Smooth muscle cell (in vitro differentiated cells): ENCODE data around the gene ARL14EPL. TPM values are rescaled to one million over a fixed set of nuclear protein-coding genes. Genes with fewer than 3 reads are reported as not detected.

ENCODE experiments used
- DNase-seq: peaks from one replicate; lab custom pipeline; 2025; ENCODE audit not compliant: unreplicated experiment; lab: John Stamatoyannopoulos, UW
- H2AFZ ChIP-seq: fragments of 200-600 bp; sonication (generic); 2 replicates; pipeline ENCODE4 v1.6.0; 2016; ENCODE audit warnings: antibody characterized with exemption, low read depth, mild to moderate bottlenecking
- H3F3A ChIP-seq: fragments of 200-600 bp; sonication (generic); 2 replicates; pipeline ENCODE4 v1.6.0; 2017; ENCODE audit warnings: antibody characterized with exemption, low read depth
- H3K27ac ChIP-seq: fragments of 200-600 bp; sonication (generic); 2 replicates; pipeline ENCODE4 v1.5.1; 2016; ENCODE audit warnings: low read depth, mild to moderate bottlenecking
- H3K27me3 ChIP-seq: fragments of 200-600 bp; sonication (generic); 2 replicates; pipeline ENCODE4 v1.6.1; 2016; ENCODE audit warnings: low read depth, mild to moderate bottlenecking
- H3K36me3 ChIP-seq: fragments of 200-600 bp; sonication (generic); 2 replicates; pipeline ENCODE4 v1.5.1; 2016; ENCODE audit warnings: low read depth
- H3K4me1 ChIP-seq: fragments of 200-600 bp; sonication (generic); 2 replicates; pipeline ENCODE4 v1.5.1; 2016; ENCODE audit warnings: low read depth
- H3K4me2 ChIP-seq: fragments of 200-600 bp; sonication (generic); 2 replicates; pipeline ENCODE4 v1.6.0; 2016; ENCODE audit warnings: mild to moderate bottlenecking
- H3K4me3 ChIP-seq: fragments of 200-600 bp; sonication (generic); 2 replicates; pipeline ENCODE4 v1.5.1; 2016; ENCODE audit warnings: mild to moderate bottlenecking
- H3K79me2 ChIP-seq: fragments of 200-600 bp; sonication (generic); 2 replicates; pipeline ENCODE4 v1.6.0; 2016; ENCODE audit warnings: low read depth, mild to moderate bottlenecking
- H3K9ac ChIP-seq: fragments of 200-600 bp; sonication (generic); 2 replicates; pipeline ENCODE4 v1.6.0; 2016; ENCODE audit warnings: low read depth
- H3K9me3 ChIP-seq: fragments of 200-600 bp; sonication (generic); replicated peaks from 2 replicates; pipeline ENCODE4 v1.5.1; 2016; ENCODE audit warnings: low read depth
- H4K20me1 ChIP-seq: fragments of 200-600 bp; sonication (generic); 2 replicates; pipeline ENCODE4 v1.6.0; 2016; ENCODE audit warnings: low read depth
- CTCF ChIP-seq: fragments of 200-600 bp; sonication (generic); IDR thresholded peaks from 2 replicates; pipeline ENCODE4 v1.5.1; 2017; ENCODE audit warnings: borderline replicate concordance, mild to moderate bottlenecking, antibody characterized with exemption; ENCODE audit not compliant: insufficient read depth, poor library complexity, severe bottlenecking
- WGBS: methylation state at CpG from one replicate; pipeline ENCODE4 v1.1.7; 2016; ENCODE audit warnings: low lambda C conversion rate; 5-methylcytosine and 5-hydroxymethylcytosine counted together
- polyA plus RNA-seq: library from polyadenylated mRNA; unstranded; fragments of >200 nt; fragmentation: Nextera tagmentation; extraction: Ambion mirVana; gene quantifications from 2 replicates; pipeline ENCODE4 v1.2.1, GENCODE V29; 2016
- total RNA-seq: library from RNA; depleted of rRNA; stranded (reverse); fragments of >200 nt; gene quantifications from 2 replicates; pipeline ENCODE4 v1.2.3, GENCODE V29; 2014

The ARL14EPL gene
- total and polyA plus RNA-seq, 2 experiments from 2014 or later = not detected

DNA sequence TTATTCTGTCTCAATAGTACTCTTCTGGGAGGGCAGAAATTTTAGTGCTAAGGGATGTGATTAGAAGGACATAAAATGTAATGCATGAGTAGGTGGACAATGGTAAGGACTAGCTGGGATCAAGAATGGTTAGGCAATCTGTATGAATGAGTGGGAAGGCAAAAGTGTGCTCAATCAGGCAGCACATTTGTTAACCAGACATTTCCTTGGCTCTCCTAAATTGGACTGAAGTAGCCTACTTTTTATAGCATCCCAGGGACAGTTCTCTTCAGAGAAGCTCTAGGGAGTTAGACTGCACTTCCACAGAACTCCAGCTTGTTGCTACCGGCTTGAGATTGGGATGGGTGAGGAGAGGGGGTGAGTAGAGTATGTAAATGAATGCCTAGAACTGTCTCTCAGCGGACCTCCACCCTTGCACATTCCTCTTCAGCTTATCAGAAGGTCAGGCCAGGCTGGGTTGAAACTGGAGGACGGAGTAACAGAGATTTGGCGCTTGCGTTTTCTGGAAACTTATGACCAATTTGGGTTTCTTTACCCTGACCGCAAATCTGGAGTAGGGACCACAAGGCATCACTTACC is 19.0 kb upstream of the ARL14EPL start:
- Histone ChIP-seq H3F3A (no peaks in the 10 kb centered on the region), H3K4me3 (no peak overlapping the region), H3K36me3 (no peaks in the 10 kb centered on the region), H3K27ac (no peak overlapping the region), H4K20me1 (no peaks in the 10 kb centered on the region), H2AFZ (no peak overlapping the region), H3K4me1 (no peaks in the 10 kb centered on the region), H3K27me3 (no peaks in the 10 kb centered on the region), H3K79me2 (no peaks in the 10 kb centered on the region), H3K9me3 (no peaks in the 10 kb centered on the region), H3K4me2 (no peak overlapping the region), H3K9ac (no peak overlapping the region)
- DNase-seq = no peak
- TF ChIP-seq CTCF = no peak
- WGBS = 67% methylated on average over 6 of the region's 6 CpGs

- Histone ChIP-seq H3K9ac (no peak overlapping the region), H4K20me1 (no peaks in the 10 kb centered on the region), H3K27ac (no peak overlapping the region), H3K4me3 (no peak overlapping the region), H3K27me3 (no peaks in the 10 kb centered on the region), H3K79me2 (no peaks in the 10 kb centered on the region), H3F3A (no peaks in the 10 kb centered on the region), H3K36me3 (no peaks in the 10 kb centered on the region), H3K4me1 (no peaks in the 10 kb centered on the region), H3K9me3 (no peaks in the 10 kb centered on the region), H2AFZ (no peak overlapping the region), H3K4me2 (no peak overlapping the region)
- DNase-seq = no peak
- no peak for TF ChIP-seq CTCF
Measured at GRCh38 chr5:116013936-116014335, 18.3 kb upstream of the ARL14EPL start.

- Histone ChIP-seq H4K20me1 (no peaks in the 10 kb centered on the region), H3K4me1 (no peaks in the 10 kb centered on the region), H3K4me3 (no peak overlapping the region), H3F3A (no peaks in the 10 kb centered on the region), H3K9ac (no peak overlapping the region), H3K27me3 (no peaks in the 10 kb centered on the region), H3K27ac (no peak overlapping the region), H3K9me3 (no peaks in the 10 kb centered on the region), H3K79me2 (no peaks in the 10 kb centered on the region), H3K4me2 (no peak overlapping the region), H2AFZ (no peak overlapping the region), H3K36me3 (no peaks in the 10 kb centered on the region)
- TF ChIP-seq CTCF = no peak
- DNase-seq = no peak
Measured at GRCh38 chr5:116023619-116024018, 8.7 kb upstream of the ARL14EPL start.

- H3K4me1 ChIP-seq = no peaks in the 10 kb centered on the region
- no peak overlapping the region for H3K27ac ChIP-seq
- no peaks in the 10 kb centered on the region for H3F3A ChIP-seq
- no peak overlapping the region for H3K4me2 ChIP-seq
- H3K4me3 ChIP-seq = no peak overlapping the region
- no peaks in the 10 kb centered on the region for H4K20me1 ChIP-seq
- 93% methylated on average over 1 of the region's 1 CpG for WGBS
- no peaks in the 10 kb centered on the region for H3K36me3 ChIP-seq
- H3K27me3 ChIP-seq = no peaks in the 10 kb centered on the region
- TF ChIP-seq CTCF = no peak
- H3K9ac ChIP-seq = no peak overlapping the region
- H3K79me2 ChIP-seq = no peaks in the 10 kb centered on the region
- DNase-seq = no peak
- H2AFZ ChIP-seq = no peak overlapping the region
- no peaks in the 10 kb centered on the region for H3K9me3 ChIP-seq
Measured at GRCh38 chr5:116025866-116026265, 6.4 kb upstream of the ARL14EPL start.
